ENCODE results near the gene SLC18A2. TPM values are rescaled to one million over a fixed set of nuclear protein-coding genes. Genes with fewer than 3 reads are reported as not detected.
"Not testable (repeated sequence)": the region's sequence is repeated elsewhere in the genome, so short reads cannot be mapped to it uniquely, and the experiment has no call there.

SLC18A2 gene
- total RNA-seq, 1 experiment from 2014 or later: not detected

- no peak for DNase-seq (ENCODE audit: low read depth)
Measured at GRCh38 chr10:117262291-117262902, 21.5 kb downstream of the SLC18A2 start.

GRCh38 chr10:117262903-117263293 is 22.0 kb downstream of the SLC18A2 start:
- no peak for DNase-seq (ENCODE audit: low read depth)

GRCh38 chr10:117264782-117265181 is 23.9 kb downstream of the SLC18A2 start:
- DNase-seq (ENCODE audit: low read depth): no peak

GRCh38 chr10:117266400-117266799 is 25.5 kb downstream of the SLC18A2 start:
- DNase-seq (ENCODE audit: low read depth): no peak

GRCh38 chr10:117266812-117267211 is 25.9 kb downstream of the SLC18A2 start:
- no peak for DNase-seq (ENCODE audit: low read depth)

GRCh38 chr10:117268258-117268657 is 27.3 kb downstream of the SLC18A2 start:
- no peak for DNase-seq (ENCODE audit: low read depth)

GRCh38 chr10:117268907-117269306 is 28.0 kb downstream of the SLC18A2 start:
- no peak for DNase-seq (ENCODE audit: low read depth)

GRCh38 chr10:117271427-117271826 is 30.5 kb downstream of the SLC18A2 start:
- DNase-seq (ENCODE audit: low read depth): peak; percentile 47

GRCh38 chr10:117272195-117273076 is 31.5 kb downstream of the SLC18A2 start:
- DNase-seq (ENCODE audit: low read depth): no peak

- no peak for DNase-seq (ENCODE audit: low read depth)
Measured at GRCh38 chr10:117273980-117274379, 33.1 kb downstream of the SLC18A2 start.

- DNase-seq (ENCODE audit: low read depth): no peak
Measured at GRCh38 chr10:117274509-117274908, 33.6 kb downstream of the SLC18A2 start.

GRCh38 chr10:117275121-117275520 is 34.2 kb downstream of the SLC18A2 start:
- DNase-seq (ENCODE audit: low read depth): no peak

GRCh38 chr10:117277675-117278074 is 36.8 kb downstream of the SLC18A2 start:
- DNase-seq (ENCODE audit: low read depth): no peak

- DNase-seq (ENCODE audit: low read depth): no peak
Measured at GRCh38 chr10:117284716-117285494, 44.0 kb downstream of the SLC18A2 start.

- DNase-seq (ENCODE audit: low read depth): not testable (repeated sequence)
Measured at GRCh38 chr10:117290872-117291271, 50.0 kb downstream of the SLC18A2 start.

- DNase-seq (ENCODE audit: low read depth): no peak
Measured at GRCh38 chr10:117294039-117294645, 53.2 kb downstream of the SLC18A2 start.

GRCh38 chr10:117294735-117295134 is 53.8 kb downstream of the SLC18A2 start:
- DNase-seq (ENCODE audit: low read depth): no peak

- DNase-seq (ENCODE audit: low read depth): no peak
Measured at GRCh38 chr10:117298219-117298618, 57.3 kb downstream of the SLC18A2 start.

- DNase-seq (ENCODE audit: low read depth): no peak
Measured at GRCh38 chr10:117299435-117299834, 58.5 kb downstream of the SLC18A2 start.

- DNase-seq (ENCODE audit: low read depth): no peak
Measured at GRCh38 chr10:117300671-117301070, 59.8 kb downstream of the SLC18A2 start.

GRCh38 chr10:117303451-117303850 is 62.5 kb downstream of the SLC18A2 start:
- DNase-seq (ENCODE audit: low read depth): not testable (repeated sequence)

- no peak for DNase-seq (ENCODE audit: low read depth)
Measured at GRCh38 chr10:117306674-117307073, 65.8 kb downstream of the SLC18A2 start.

Data from M059J (cell line).